H9 (cell line): Measurements from ENCODE around the gene CD93. TPM values are rescaled to one million over a fixed set of nuclear protein-coding genes. Genes with fewer than 3 reads are reported as not detected.

Experiments used
- DNase-seq: peaks from one replicate; pipeline ENCODE4 v3.0.0-alpha.2; 2017
- H2AFZ ChIP-seq: one replicate; pipeline ENCODE4 v1.6.1; 2013; ENCODE audit warnings: mild to moderate bottlenecking, low read length, control low read depth, moderate library complexity
- H2AK5ac ChIP-seq: 2 replicates; pipeline ENCODE4 v1.6.1; 2013; ENCODE audit warnings: low read length, control low read depth, mixed read lengths; ENCODE audit not compliant: insufficient read length
- H2BK120ac ChIP-seq: one replicate; pipeline ENCODE4 v1.6.1; 2013; ENCODE audit warnings: low read depth, mild to moderate bottlenecking, low read length, control low read depth, inconsistent platforms; ENCODE audit not compliant: poor library complexity, severe bottlenecking
- H2BK12ac ChIP-seq: 2 replicates; pipeline ENCODE4 v1.6.1; 2013; ENCODE audit warnings: low read length, control low read depth, mixed read lengths, low read depth; ENCODE audit not compliant: insufficient read length
- H2BK15ac ChIP-seq: 2 replicates; pipeline ENCODE4 v1.6.1; 2013; ENCODE audit warnings: low read depth, low read length, control low read depth
- H2BK20ac ChIP-seq: one replicate; pipeline ENCODE4 v1.6.1; 2013; ENCODE audit warnings: low read depth, mild to moderate bottlenecking, low read length, control low read depth, inconsistent platforms; ENCODE audit not compliant: poor library complexity, severe bottlenecking
- H2BK5ac ChIP-seq: 2 replicates; pipeline ENCODE4 v1.6.1; 2013; ENCODE audit warnings: low read length, control low read depth, mixed read lengths; ENCODE audit not compliant: insufficient read length
- H3K14ac ChIP-seq: 2 replicates; pipeline ENCODE4 v1.6.1; 2013; ENCODE audit warnings: low read length, control low read depth; ENCODE audit not compliant: insufficient read depth
- H3K18ac ChIP-seq: 2 replicates; pipeline ENCODE4 v1.6.1; 2013; ENCODE audit warnings: low read depth, mild to moderate bottlenecking, mixed read lengths, low read length, control low read depth; ENCODE audit not compliant: insufficient read length
- H3K23ac ChIP-seq: 2 replicates; pipeline ENCODE4 v1.6.1; 2013; ENCODE audit warnings: low read length, control low read depth, mixed read lengths, low read depth; ENCODE audit not compliant: insufficient read length
- H3K23me2 ChIP-seq: 2 replicates; pipeline ENCODE4 v1.6.1; 2013; ENCODE audit warnings: low read depth, mild to moderate bottlenecking, mixed read lengths, low read length, control low read depth; ENCODE audit not compliant: insufficient read length, poor library complexity, severe bottlenecking
- H3K27ac ChIP-seq: 2 replicates; pipeline ENCODE4 v1.5.1; 2013; ENCODE audit warnings: low read length, control low read depth, mixed read lengths, low read depth; ENCODE audit not compliant: insufficient read length
- H3K27me3 ChIP-seq: 2 replicates; pipeline ENCODE4 v1.6.1; 2013; ENCODE audit warnings: low read length, control low read depth, inconsistent platforms; ENCODE audit not compliant: insufficient read depth
- H3K4ac ChIP-seq: 2 replicates; pipeline ENCODE4 v1.6.1; 2013; ENCODE audit warnings: low read depth, mild to moderate bottlenecking, control low read depth, inconsistent platforms, low read length, moderate library complexity
- H3K4me1 ChIP-seq: 2 replicates; pipeline ENCODE4 v1.6.1; 2013; ENCODE audit warnings: low read length, control low read depth, inconsistent platforms; ENCODE audit not compliant: insufficient read depth
- H3K4me2 ChIP-seq: 2 replicates; pipeline ENCODE4 v1.6.1; 2013; ENCODE audit warnings: low read length, control low read depth, mixed read lengths; ENCODE audit not compliant: insufficient read length, insufficient read depth
- H3K56ac ChIP-seq: 2 replicates; pipeline ENCODE4 v1.6.1; 2013; ENCODE audit warnings: low read depth, mild to moderate bottlenecking, mixed read lengths, low read length, control low read depth; ENCODE audit not compliant: insufficient read length
- H3K79me1 ChIP-seq: 2 replicates; pipeline ENCODE4 v1.6.1; 2013; ENCODE audit warnings: low read depth, mild to moderate bottlenecking, moderate library complexity, low read length, control low read depth, inconsistent platforms; ENCODE audit not compliant: insufficient read depth, poor library complexity, severe bottlenecking
- H3K79me2 ChIP-seq: 2 replicates; pipeline ENCODE4 v1.6.1; 2013; ENCODE audit warnings: low read length, control low read depth, inconsistent platforms; ENCODE audit not compliant: insufficient read depth
- H3K9ac ChIP-seq: 2 replicates; pipeline ENCODE4 v1.6.1; 2013; ENCODE audit warnings: low read length, control low read depth, mixed read lengths; ENCODE audit not compliant: insufficient read length; ENCODE audit errors: extremely low read depth
- H3K9me3 ChIP-seq: one replicate; pipeline ENCODE4 v1.6.1; 2013; ENCODE audit warnings: low read depth, low read length, inconsistent platforms; ENCODE audit not compliant: control insufficient read depth
- H3T11ph ChIP-seq: one replicate; pipeline ENCODE4 v1.6.1; 2013; ENCODE audit warnings: mild to moderate bottlenecking, low read length, control low read depth, inconsistent platforms
- H4K20me1 ChIP-seq: one replicate; pipeline ENCODE4 v1.6.1; 2013; ENCODE audit not compliant: control insufficient read depth, insufficient read length, insufficient read depth
- H4K5ac ChIP-seq: 2 replicates; pipeline ENCODE4 v1.6.1; 2013; ENCODE audit warnings: low read depth, mild to moderate bottlenecking, mixed read lengths, low read length, control low read depth; ENCODE audit not compliant: insufficient read length
- H4K8ac ChIP-seq: replicated peaks from 2 replicates; pipeline ENCODE4 v1.6.1; 2013; ENCODE audit warnings: low read length, control low read depth, mixed read lengths, low read depth; ENCODE audit not compliant: insufficient read length
- H4K91ac ChIP-seq: 2 replicates; pipeline ENCODE4 v1.6.1; 2013; ENCODE audit warnings: low read depth, mild to moderate bottlenecking, moderate library complexity, mixed read lengths, low read length, control low read depth; ENCODE audit not compliant: insufficient read length
- H3K27ac Mint-ChIP-seq, 3 experiments: 2 replicates in 2 of 3; 3 replicates in 1 of 3; pipeline ENCODE4 v1.8.0; 2020 to 2021; ENCODE audit warnings: mixed read lengths in 3 of 3, mild to moderate bottlenecking in 1 of 3, moderate library complexity in 1 of 3
- H3K27me3 Mint-ChIP-seq: 2 replicates; pipeline ENCODE4 v1.8.0; 2021; ENCODE audit warnings: low read depth, mild to moderate bottlenecking, moderate library complexity, mixed read lengths
- H3K36me3 Mint-ChIP-seq, 3 experiments: 2 replicates in 2 of 3; 3 replicates in 1 of 3; pipeline ENCODE4 v1.8.0; 2020 to 2021; ENCODE audit warnings: low read depth in 3 of 3, mixed read lengths in 3 of 3; ENCODE audit not compliant: insufficient read depth in 1 of 3
- H3K4me1 Mint-ChIP-seq, 2 experiments: 2 replicates each; pipeline ENCODE4 v1.8.0; 2020; ENCODE audit warnings: mixed read lengths in 2 of 2
- H3K4me3 Mint-ChIP-seq, 2 experiments: 2 replicates in 1 of 2; 3 replicates in 1 of 2; pipeline ENCODE4 v1.8.0; 2020 to 2021; ENCODE audit warnings: mild to moderate bottlenecking in 2 of 2, mixed read lengths in 2 of 2, moderate library complexity in 1 of 2
- H3K9me3 Mint-ChIP-seq, 2 experiments: 2 replicates in 1 of 2; 3 replicates in 1 of 2; pipeline ENCODE4 v1.8.0; 2020; ENCODE audit warnings: mild to moderate bottlenecking in 2 of 2, mixed read lengths in 2 of 2, moderate library complexity in 1 of 2
- CTCF ChIP-seq: fragments of 200-600 bp; sonication (generic); conservative IDR thresholded peaks from 3 replicates; pipeline ENCODE4 v1.8.0; 2021; ENCODE audit warnings: antibody characterized with exemption, mild to moderate bottlenecking
- WGBS: extraction: QIAGEN DNeasy Blood & Tissue Kit; methylation state at CpG from one replicate; pipeline ENCODE4 v1.1.7; 2013; ENCODE audit warnings: missing lambda C conversion rate, low lambda C conversion rate, mixed read lengths; ENCODE audit not compliant: insufficient read length; ENCODE audit errors: extremely low coverage; 5-methylcytosine and 5-hydroxymethylcytosine counted together
- total RNA-seq: library from RNA; stranded (reverse); gene quantifications from 2 replicates; pipeline ENCODE4 v1.2.1, GENCODE V29; 2021

The CD93 gene
- total RNA-seq, 1 experiment from 2014 or later = not detected

- no peak overlapping the region for H2BK12ac ChIP-seq
- peaks cover 2 to 7% of the 10 kb centered on the region in 2 experiments; a peak in 2 of 4 replicates for H3K4me1 Mint-ChIP-seq
Observed at GRCh38 chr20:23115822-23116221, 29.7 kb upstream of the CD93 start.

More at GRCh38 chr20:23115822-23116221, 29.7 kb upstream of the CD93 start:
- no peak overlapping the region for H2BK120ac ChIP-seq
- H3T11ph ChIP-seq = no peak overlapping the region
- no peak overlapping the region for H3K56ac ChIP-seq
- H4K5ac ChIP-seq = no peak overlapping the region
- H4K20me1 ChIP-seq = no peaks in the 10 kb centered on the region
- H4K91ac ChIP-seq = no peak overlapping the region
- no peak overlapping the region for H2AFZ ChIP-seq
- no peak overlapping the region for H3K9ac ChIP-seq
- H3K79me1 ChIP-seq = no peaks in the 10 kb centered on the region
- Mint-ChIP-seq H3K4me3 (no peak overlapping the region), H3K27me3 (peaks cover 4% of the 10 kb centered on the region), H3K27ac (no peak overlapping the region), H3K9me3 (no peaks in the 10 kb centered on the region; a peak in 1 of 5 replicates), H3K36me3 (no peaks in the 10 kb centered on the region)
- WGBS = no CpG with 5 or more reads among the region's 3 CpGs
- H2BK20ac ChIP-seq = no peak overlapping the region
- no peak overlapping the region for H3K27ac ChIP-seq
- H3K23me2 ChIP-seq = no peaks in the 10 kb centered on the region
- H2AK5ac ChIP-seq = no peak overlapping the region
- no peak overlapping the region for H4K8ac ChIP-seq
- H2BK5ac ChIP-seq = no peak overlapping the region
- H3K27me3 ChIP-seq = no peaks in the 10 kb centered on the region
- H3K79me2 ChIP-seq = no peaks in the 10 kb centered on the region
- H3K4me2 ChIP-seq = no peak overlapping the region
- no peak overlapping the region for H2BK15ac ChIP-seq
- no peaks in the 10 kb centered on the region; the same call in 1 of the 2 replicates for H3K4me1 ChIP-seq
- no peak for DNase-seq
- H3K23ac ChIP-seq = no peak overlapping the region
- no peak overlapping the region for H3K18ac ChIP-seq
- no peak for TF ChIP-seq CTCF
- no peak overlapping the region for H3K4ac ChIP-seq
- H3K9me3 ChIP-seq = no peaks in the 10 kb centered on the region
- H3K14ac ChIP-seq = no peak overlapping the region
